Right lobe of liver (tissue), 4 donors: Measurements from ENCODE around the gene LRFN3.

Experiments
- CTCF ChIP-seq, 4 donors: fragments of 200-600 bp in 3 of 4; fragments of 450-650 bp in 1 of 4; IDR thresholded peaks; one replicate each; pipeline versions ENCODE4 v1.5.1 to v1.8.0; 2016 to 2022; ENCODE audit warnings: antibody characterized with exemption in 4 of 4, mild to moderate bottlenecking in 2 of 4
- POLR2A ChIP-seq: fragments of 450-650 bp; IDR thresholded peaks from one replicate; pipeline ENCODE4 v1.6.1; 2017; ENCODE audit warnings: antibody characterized with exemption, mild to moderate bottlenecking
- donor health status: DM: no; HTN: no; CAD: no.
- donor health status: DM: no; HTN: no; CAD: no.
- donor health status: DM: no; HTN: yes; CAD: no.

GRCh38 chr19:35898499-35898809 is 37.7 kb upstream of the LRFN3 start:
- no peak for TF ChIP-seq POLR2A
- TF ChIP-seq CTCF (IDR thresholded peaks at IDR 0.05) = no peak
